Testis (tissue), 2 donors: ENCODE measurements around the gene COA4.

Source experiments
- CTCF ChIP-seq, 3 experiments: fragments of 450-650 bp in 2 of 3; fragments of 200-600 bp in 1 of 3; sonication (generic) in 1 of 3; IDR thresholded peaks; one replicate each; pipeline ENCODE4 v1.5.1; 2016 to 2019; ENCODE audit warnings: antibody characterized with exemption in 3 of 3, mild to moderate bottlenecking in 2 of 3, moderate library complexity in 1 of 3
- POLR2A ChIP-seq: fragments of 450-650 bp; IDR thresholded peaks from one replicate; pipeline ENCODE4 v1.6.1; 2017; ENCODE audit warnings: antibody characterized with exemption, mild to moderate bottlenecking, moderate library complexity

GRCh38 chr11:73860202-73860601 lies 16.4 kb downstream of the COA4 start:
- TF ChIP-seq CTCF (IDR thresholded peaks at IDR 0.05) (no peak), POLR2A (no peak)
